Nephron progenitor cell (in vitro differentiated cells): Measurements from ENCODE around the gene KIF2C.
"Not testable (repeated sequence)": the region's sequence is repeated elsewhere in the genome, so short reads cannot be mapped to it uniquely, and the experiment has no call there.

Experiments used
- DNase-seq: peaks from one replicate; pipeline ENCODE4 v3.0.0; 2021
- H3K27ac Mint-ChIP-seq: 2 replicates; pipeline ENCODE4 v1.8.0; 2021; ENCODE audit warnings: mild to moderate bottlenecking, moderate library complexity, mixed read lengths
- H3K27me3 Mint-ChIP-seq: 2 replicates; pipeline ENCODE4 v1.8.0; 2021; ENCODE audit warnings: mild to moderate bottlenecking, low read depth, mixed read lengths; ENCODE audit not compliant: poor library complexity
- H3K36me3 Mint-ChIP-seq: 2 replicates; pipeline ENCODE4 v1.8.0; 2021; ENCODE audit warnings: low read depth, mixed read lengths
- H3K4me1 Mint-ChIP-seq: 2 replicates; pipeline ENCODE4 v1.8.0; 2021; ENCODE audit warnings: mixed read lengths
- H3K4me3 Mint-ChIP-seq: 2 replicates; pipeline ENCODE4 v1.8.0; 2021; ENCODE audit warnings: mild to moderate bottlenecking, moderate library complexity, mixed read lengths
- H3K9me3 Mint-ChIP-seq: 2 replicates; pipeline ENCODE4 v1.8.0; 2021; ENCODE audit warnings: mild to moderate bottlenecking, moderate library complexity, mixed read lengths
- TF ChIP-seq, protein P1 (sequence below): fragments of 200-600 bp; sonication (generic); IDR thresholded peaks from 2 replicates; pipeline ENCODE4 v1.5.0; 2021; ENCODE audit warnings: antibody characterized with exemption

The KIF2C gene

DNA sequence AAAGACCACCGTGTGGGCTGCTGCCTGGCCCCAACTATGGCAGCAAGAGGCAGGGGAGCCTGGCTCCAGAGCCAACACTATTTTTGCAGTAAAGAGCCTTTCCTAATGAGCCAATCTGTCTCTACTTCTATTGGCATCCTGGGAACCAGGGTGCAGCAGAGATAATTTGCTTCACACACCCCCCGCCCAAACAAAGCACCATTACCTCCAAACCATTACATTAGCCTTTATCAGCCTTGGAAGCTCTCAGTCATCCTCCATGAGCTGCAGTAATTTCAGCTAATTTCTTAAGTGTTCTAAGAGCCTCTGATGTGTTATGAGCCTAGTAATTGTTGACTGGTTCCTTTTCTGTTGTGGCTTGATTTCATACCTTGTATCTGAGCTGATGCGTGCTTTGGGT, 43.5 kb upstream of the KIF2C start:
- no peak overlapping the region for H3K27ac Mint-ChIP-seq
- no peak overlapping the region for H3K4me3 Mint-ChIP-seq
- H3K9me3 Mint-ChIP-seq, result no peaks in the 10 kb centered on the region
- TF ChIP-seq, protein P1, sequence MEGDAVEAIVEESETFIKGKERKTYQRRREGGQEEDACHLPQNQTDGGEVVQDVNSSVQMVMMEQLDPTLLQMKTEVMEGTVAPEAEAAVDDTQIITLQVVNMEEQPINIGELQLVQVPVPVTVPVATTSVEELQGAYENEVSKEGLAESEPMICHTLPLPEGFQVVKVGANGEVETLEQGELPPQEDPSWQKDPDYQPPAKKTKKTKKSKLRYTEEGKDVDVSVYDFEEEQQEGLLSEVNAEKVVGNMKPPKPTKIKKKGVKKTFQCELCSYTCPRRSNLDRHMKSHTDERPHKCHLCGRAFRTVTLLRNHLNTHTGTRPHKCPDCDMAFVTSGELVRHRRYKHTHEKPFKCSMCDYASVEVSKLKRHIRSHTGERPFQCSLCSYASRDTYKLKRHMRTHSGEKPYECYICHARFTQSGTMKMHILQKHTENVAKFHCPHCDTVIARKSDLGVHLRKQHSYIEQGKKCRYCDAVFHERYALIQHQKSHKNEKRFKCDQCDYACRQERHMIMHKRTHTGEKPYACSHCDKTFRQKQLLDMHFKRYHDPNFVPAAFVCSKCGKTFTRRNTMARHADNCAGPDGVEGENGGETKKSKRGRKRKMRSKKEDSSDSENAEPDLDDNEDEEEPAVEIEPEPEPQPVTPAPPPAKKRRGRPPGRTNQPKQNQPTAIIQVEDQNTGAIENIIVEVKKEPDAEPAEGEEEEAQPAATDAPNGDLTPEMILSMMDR, result no peak
- H3K4me1 Mint-ChIP-seq, result peaks cover 26% of the 10 kb centered on the region
- peaks cover 4% of the 10 kb centered on the region for H3K27me3 Mint-ChIP-seq
- H3K36me3 Mint-ChIP-seq, result peaks cover 5% of the 10 kb centered on the region
- DNase-seq, result no peak

DNA sequence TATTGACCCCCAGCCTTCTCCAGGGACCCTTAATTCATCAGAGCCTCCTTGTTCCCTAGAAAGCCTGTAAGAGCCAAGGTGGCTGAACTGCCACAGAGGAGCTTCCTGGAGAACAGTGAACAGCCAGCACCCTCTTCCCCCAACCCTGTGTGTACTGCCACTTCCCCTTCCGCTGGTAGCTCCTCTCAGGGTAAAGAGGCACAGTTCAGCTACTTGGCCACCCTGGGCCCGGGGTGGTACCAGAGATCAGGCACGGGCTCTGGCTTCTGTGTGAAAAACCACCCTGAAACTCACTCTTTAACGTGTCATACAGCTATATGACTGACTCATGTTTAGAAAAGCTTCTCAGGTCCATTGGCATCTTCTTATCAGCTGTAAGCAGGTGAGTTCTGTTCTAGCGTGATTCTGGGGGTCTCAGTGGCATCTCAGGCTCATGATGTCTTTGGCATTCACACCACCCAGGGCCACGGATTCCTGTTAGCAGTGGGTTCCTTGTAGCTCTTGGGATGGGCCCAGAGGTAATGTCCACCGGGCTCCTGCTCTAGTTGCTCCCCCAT, 42.8 kb upstream of the KIF2C start:
- Mint-ChIP-seq H3K27me3 (peaks cover 4% of the 10 kb centered on the region), H3K4me1 (peaks cover 33% of the 10 kb centered on the region), H3K36me3 (no peaks in the 10 kb centered on the region), H3K9me3 (no peaks in the 10 kb centered on the region), H3K4me3 (no peak overlapping the region), H3K27ac (no peak overlapping the region)
- DNase-seq, result no peak
- TF ChIP-seq, protein P1, result no peak

DNA sequence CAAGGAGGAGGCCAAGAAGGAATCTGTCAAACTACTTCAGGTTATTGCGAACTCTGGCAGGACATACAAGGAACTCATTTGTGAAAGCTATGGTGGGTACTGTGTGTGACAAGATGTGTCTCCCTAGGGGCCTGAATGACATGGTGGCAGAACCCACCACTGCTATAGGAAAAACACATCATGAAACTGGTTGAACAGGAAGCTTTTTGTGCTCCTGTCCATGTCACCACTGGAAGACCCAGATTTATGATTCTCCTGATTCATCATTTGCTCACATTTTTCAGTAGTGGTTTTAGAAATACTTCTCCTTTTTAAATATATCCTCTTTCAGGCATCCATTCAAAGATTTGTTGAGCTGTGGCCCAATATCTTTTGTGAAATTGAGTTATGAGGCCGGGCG, 41.5 kb upstream of the KIF2C start:
- TF ChIP-seq, protein P1, result no peak
- Mint-ChIP-seq H3K27ac (no peak overlapping the region), H3K27me3 (peaks cover 4% of the 10 kb centered on the region), H3K4me3 (no peak overlapping the region), H3K36me3 (no peaks in the 10 kb centered on the region), H3K9me3 (no peaks in the 10 kb centered on the region), H3K4me1 (peaks cover 45% of the 10 kb centered on the region)
- DNase-seq, result no peak

DNA sequence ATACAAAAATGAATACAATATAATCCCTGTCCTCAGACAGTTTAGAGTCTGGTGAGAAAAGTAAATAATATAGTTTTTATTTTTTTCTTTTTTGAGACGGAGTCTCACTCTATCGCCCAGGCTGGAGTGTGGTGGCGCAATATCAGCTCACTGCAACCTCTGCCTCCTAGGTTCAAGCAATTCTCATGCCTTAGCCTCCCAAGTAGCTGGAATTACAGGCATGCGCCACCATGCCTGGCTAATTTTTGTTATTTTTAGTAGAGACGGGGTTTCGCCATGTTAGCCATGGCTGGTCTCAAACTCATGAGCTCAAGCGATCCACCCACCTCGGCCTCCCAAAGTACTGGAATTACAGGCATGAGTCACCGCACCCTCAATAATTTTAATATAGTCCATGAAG, 40.3 kb upstream of the KIF2C start:
- H3K27me3 Mint-ChIP-seq, DNase-seq: not testable (repeated sequence)
- peaks cover 41% of the 10 kb centered on the region for H3K4me1 Mint-ChIP-seq

GRCh38 chr1:44700573-44700972, 39.1 kb upstream of the KIF2C start:
- Mint-ChIP-seq H3K4me3 (peak overlapping the region; percentile 39), H3K27me3 (peaks cover 5% of the 10 kb centered on the region), H3K36me3 (no peaks in the 10 kb centered on the region), H3K27ac (no peak overlapping the region), H3K9me3 (no peaks in the 10 kb centered on the region), H3K4me1 (peaks cover 41% of the 10 kb centered on the region)
- TF ChIP-seq, protein P1, result no peak
- DNase-seq, result no peak

More for the DNA sequence above, 40.3 kb upstream of the KIF2C start:
- H3K27ac Mint-ChIP-seq, H3K4me3 Mint-ChIP-seq, H3K9me3 Mint-ChIP-seq, H3K36me3 Mint-ChIP-seq: not testable (repeated sequence)

GRCh38 chr1:44701141-44701573, 38.5 kb upstream of the KIF2C start:
- H3K4me1 Mint-ChIP-seq, result peaks cover 47% of the 10 kb centered on the region
- TF ChIP-seq, protein P1, result no peak
- H3K36me3 Mint-ChIP-seq, result no peaks in the 10 kb centered on the region
- H3K27ac Mint-ChIP-seq, result peak overlapping the region; percentile 66
- H3K9me3 Mint-ChIP-seq, result no peaks in the 10 kb centered on the region
- peak; percentile 24 for DNase-seq
- peak overlapping the region; percentile 39 for H3K4me3 Mint-ChIP-seq
- peaks cover 6% of the 10 kb centered on the region for H3K27me3 Mint-ChIP-seq
